Neural progenitor cell (in vitro differentiated cells): ENCODE data around the gene WNT6. TPM values are rescaled to one million over a fixed set of nuclear protein-coding genes. Genes with fewer than 3 reads are reported as not detected.

ENCODE experiments used
- DNase-seq: peaks from one replicate; pipeline ENCODE4 v3.0.0-alpha.2; 2016; ENCODE audit warnings: low spot score
- H2AFZ ChIP-seq: fragments of 200-600 bp; sonication (generic); replicated peaks from 2 replicates; pipeline ENCODE4 v1.6.1; 2016; ENCODE audit warnings: antibody characterized with exemption
- H3F3A ChIP-seq: fragments of 200-600 bp; sonication (generic); 2 replicates; pipeline ENCODE4 v1.6.1; 2016; ENCODE audit warnings: antibody characterized with exemption, low read depth
- H3K27ac ChIP-seq: fragments of 200-600 bp; sonication (generic); 2 replicates; pipeline ENCODE4 v1.5.1; 2016; ENCODE audit warnings: mild to moderate bottlenecking
- H3K27me3 ChIP-seq: fragments of 200-600 bp; sonication (generic); 2 replicates; pipeline ENCODE4 v1.6.1; 2016; ENCODE audit warnings: mild to moderate bottlenecking, moderate library complexity
- H3K36me3 ChIP-seq: fragments of 200-600 bp; sonication (generic); 2 replicates; pipeline ENCODE4 v1.5.1; 2016
- H3K4me1 ChIP-seq: fragments of 200-600 bp; sonication (generic); 2 replicates; pipeline ENCODE4 v1.6.1; 2016; ENCODE audit warnings: mixed run types
- H3K4me2 ChIP-seq: fragments of 200-600 bp; sonication (generic); 2 replicates; pipeline ENCODE4 v1.6.1; 2016
- H3K4me3 ChIP-seq: fragments of 200-600 bp; sonication (generic); 2 replicates; pipeline ENCODE4 v1.5.1; 2016
- H3K79me2 ChIP-seq: fragments of 200-600 bp; sonication (generic); 2 replicates; pipeline ENCODE4 v1.6.1; 2016; ENCODE audit warnings: low read depth
- H3K9ac ChIP-seq: fragments of 200-600 bp; sonication (generic); 2 replicates; pipeline ENCODE4 v1.6.1; 2016
- H3K9me3 ChIP-seq: fragments of 200-600 bp; sonication (generic); 2 replicates; pipeline ENCODE4 v1.5.1; 2016; ENCODE audit warnings: low read depth
- H4K20me1 ChIP-seq: fragments of 200-600 bp; sonication (generic); 2 replicates; pipeline ENCODE4 v1.6.1; 2016; ENCODE audit warnings: low read depth
- H3K27ac Mint-ChIP-seq: 3 replicates; pipeline ENCODE4 v1.8.0; 2021; ENCODE audit warnings: mixed read lengths
- H3K27me3 Mint-ChIP-seq: 2 replicates; pipeline ENCODE4 v1.8.0; 2022; ENCODE audit warnings: low read depth, mild to moderate bottlenecking, inconsistent platforms, moderate library complexity, mixed read lengths; ENCODE audit not compliant: insufficient read depth
- H3K36me3 Mint-ChIP-seq: 3 replicates; pipeline ENCODE4 v1.8.0; 2021; ENCODE audit warnings: mixed read lengths
- H3K4me1 Mint-ChIP-seq: 3 replicates; pipeline ENCODE4 v1.8.0; 2021; ENCODE audit warnings: mixed read lengths
- H3K4me3 Mint-ChIP-seq: 3 replicates; pipeline ENCODE4 v1.8.0; 2021; ENCODE audit warnings: mild to moderate bottlenecking, moderate library complexity, mixed read lengths
- H3K9me3 Mint-ChIP-seq: 3 replicates; pipeline ENCODE4 v1.8.0; 2020; ENCODE audit warnings: mixed read lengths
- CTCF ChIP-seq: fragments of 200-600 bp; sonication (generic); IDR thresholded peaks from 2 replicates; pipeline ENCODE4 v1.5.1; 2017; ENCODE audit warnings: antibody characterized with exemption, mild to moderate bottlenecking
- EZH2 ChIP-seq: fragments of 200-600 bp; sonication (generic); IDR thresholded peaks from 2 replicates; pipeline ENCODE4 v1.6.1; 2017; ENCODE audit warnings: antibody characterized with exemption, mild to moderate bottlenecking, moderate library complexity
- EZH2phosphoT487 ChIP-seq: fragments of 200-600 bp; sonication (generic); IDR thresholded peaks from 2 replicates; pipeline ENCODE4 v1.6.1; 2017; ENCODE audit warnings: antibody characterized with exemption
- total RNA-seq: library from RNA; depleted of rRNA; stranded (reverse); fragments of >200 nt; gene quantifications from 2 replicates; pipeline ENCODE4 v1.2.3, GENCODE V29; 2015; ENCODE audit warnings: low replicate concordance

The WNT6 gene
- total RNA-seq, 1 donor from 2014 or later = not detected

GRCh38 chr2:218821605-218822211 is 37.9 kb upstream of the WNT6 start:
- Mint-ChIP-seq H3K9me3 (no peaks in the 10 kb centered on the region), H3K4me3 (no peak overlapping the region), H3K36me3 (no peaks in the 10 kb centered on the region), H3K27me3 (peaks cover 3% of the 10 kb centered on the region), H3K27ac (no peak overlapping the region), H3K4me1 (peaks cover 3% of the 10 kb centered on the region)
- TF ChIP-seq EZH2 = no peak
- TF ChIP-seq CTCF = no peak
- TF ChIP-seq EZH2phosphoT487 = no peak
- no peak overlapping the region for H3K27ac ChIP-seq
- no peak overlapping the region for H2AFZ ChIP-seq
- H3K36me3 ChIP-seq = no peaks in the 10 kb centered on the region
- no peaks in the 10 kb centered on the region for H3K9me3 ChIP-seq
- H3K27me3 ChIP-seq = no peaks in the 10 kb centered on the region
- no peak overlapping the region for H3K9ac ChIP-seq
- no peak for DNase-seq
- no peaks in the 10 kb centered on the region for H4K20me1 ChIP-seq
- no peaks in the 10 kb centered on the region for H3K79me2 ChIP-seq
- H3F3A ChIP-seq = no peaks in the 10 kb centered on the region
- no peaks in the 10 kb centered on the region for H3K4me1 ChIP-seq
- no peak overlapping the region for H3K4me3 ChIP-seq
- no peak overlapping the region for H3K4me2 ChIP-seq

GRCh38 chr2:218822622-218823021 is 37.0 kb upstream of the WNT6 start:
- H3K4me3 Mint-ChIP-seq = no peak overlapping the region
- peaks cover 3% of the 10 kb centered on the region for H3K4me1 Mint-ChIP-seq
- H3K9me3 Mint-ChIP-seq = no peaks in the 10 kb centered on the region

GRCh38 chr2:218823196-218823855 is 36.3 kb upstream of the WNT6 start:
- Mint-ChIP-seq H3K36me3 (no peaks in the 10 kb centered on the region), H3K27ac (no peak overlapping the region), H3K27me3 (peaks cover 3% of the 10 kb centered on the region), H3K4me3 (no peak overlapping the region), H3K9me3 (no peaks in the 10 kb centered on the region), H3K4me1 (peaks cover 3% of the 10 kb centered on the region)
- Histone ChIP-seq H4K20me1 (no peaks in the 10 kb centered on the region), H3K9me3 (no peaks in the 10 kb centered on the region), H3K27ac (no peak overlapping the region), H3K9ac (no peak overlapping the region), H3K4me1 (no peaks in the 10 kb centered on the region), H3F3A (no peaks in the 10 kb centered on the region), H3K36me3 (no peaks in the 10 kb centered on the region), H3K79me2 (no peaks in the 10 kb centered on the region), H3K4me3 (no peak overlapping the region), H3K27me3 (no peaks in the 10 kb centered on the region), H2AFZ (no peak overlapping the region), H3K4me2 (no peak overlapping the region)
- no peak for DNase-seq
- TF ChIP-seq EZH2 = no peak
- TF ChIP-seq CTCF = no peak
- TF ChIP-seq EZH2phosphoT487 = no peak

More at GRCh38 chr2:218822622-218823021, 37.0 kb upstream of the WNT6 start:
- no peak overlapping the region for H2AFZ ChIP-seq
- DNase-seq = no peak
- H3K27me3 ChIP-seq = no peaks in the 10 kb centered on the region
- no peak for TF ChIP-seq EZH2
- TF ChIP-seq CTCF = no peak
- no peak for TF ChIP-seq EZH2phosphoT487
- no peaks in the 10 kb centered on the region for H4K20me1 ChIP-seq
- H3K27me3 Mint-ChIP-seq = peaks cover 3% of the 10 kb centered on the region
- no peaks in the 10 kb centered on the region for H3K79me2 ChIP-seq
- no peak overlapping the region for H3K4me3 ChIP-seq
- H3K4me2 ChIP-seq = no peak overlapping the region
- no peaks in the 10 kb centered on the region for H3K36me3 Mint-ChIP-seq
- no peaks in the 10 kb centered on the region for H3K36me3 ChIP-seq
- H3F3A ChIP-seq = no peaks in the 10 kb centered on the region
- H3K9me3 ChIP-seq = no peaks in the 10 kb centered on the region
- H3K27ac ChIP-seq = no peak overlapping the region
- H3K4me1 ChIP-seq = no peaks in the 10 kb centered on the region
- no peak overlapping the region for H3K27ac Mint-ChIP-seq
- no peak overlapping the region for H3K9ac ChIP-seq
